Testis (tissue), 3 donors: ENCODE results near the gene SNX13. TPM values are rescaled to one million over a fixed set of nuclear protein-coding genes. Genes with fewer than 3 reads are reported as not detected.

Experiments used
- DNase-seq: peaks from one replicate; pipeline ENCODE4 v3.0.0-alpha.2; 2019
- H3K27ac ChIP-seq, 2 donors: fragments of 200-600 bp; sonication (generic); one replicate each; pipeline ENCODE4 v1.5.1; 2019
- H3K27me3 ChIP-seq: fragments of 200-600 bp; sonication (generic); one replicate; pipeline ENCODE4 v1.5.1; 2019
- H3K36me3 ChIP-seq: fragments of 200-600 bp; sonication (generic); one replicate; pipeline ENCODE4 v1.5.1; 2017; ENCODE audit warnings: low read depth; ENCODE audit errors: missing control alignments
- H3K4me1 ChIP-seq: fragments of 200-600 bp; sonication (generic); one replicate; pipeline ENCODE4 v1.5.1; 2019
- H3K4me3 ChIP-seq, 2 donors: fragments of 200-600 bp; sonication (generic); one replicate each; pipeline ENCODE4 v1.5.1; 2017 to 2019
- H3K9me3 ChIP-seq: fragments of 200-600 bp; sonication (generic); one replicate; pipeline ENCODE4 v1.5.1; 2017
- POLR2A ChIP-seq: fragments of 450-650 bp; IDR thresholded peaks from one replicate; pipeline ENCODE4 v1.6.1; 2017; ENCODE audit warnings: antibody characterized with exemption, mild to moderate bottlenecking, moderate library complexity
- WGBS, 2 donors: methylation state at CpG; one replicate each; pipeline ENCODE4 v1.1.5; 2018; 5-methylcytosine and 5-hydroxymethylcytosine counted together
- intact Hi-C: fragments of 100-400 bp; cut with DNase I; formaldehyde crosslinking; loops from one replicate; pipeline ENCODE4 v1.15.1; 2023; ENCODE audit warnings: low total_unique reads
- polyA plus RNA-seq: library from polyadenylated mRNA; stranded (reverse); fragments of 350-450 nt; fragmentation: Illumina TruSeq; extraction: RNeasy Lipid Tissue Mini Kit (QIAGEN cat#74804); gene quantifications from one replicate; pipeline ENCODE4 v1.2.3, GENCODE V29; 2014; ENCODE audit warnings: low read depth, low replicate concordance; ENCODE audit not compliant: insufficient read depth
- total RNA-seq, 2 donors: library from RNA; depleted of rRNA; stranded (reverse); fragments of >200 nt; gene quantifications; one replicate each; pipeline ENCODE4 v1.2.3, GENCODE V29; 2016
- TF ChIP-seq, protein P1 (sequence below), 3 experiments: fragments of 450-650 bp in 2 of 3; fragments of 200-600 bp in 1 of 3; sonication (generic) in 1 of 3; IDR thresholded peaks; one replicate each; pipeline ENCODE4 v1.5.1; 2016 to 2019; ENCODE audit warnings: antibody characterized with exemption in 3 of 3, mild to moderate bottlenecking in 2 of 3, moderate library complexity in 1 of 3

The SNX13 gene
- total and polyA plus RNA-seq, 3 donors from 2014 or later, result 37.0 to 73.5 (median 61.8) TPM

DNA sequence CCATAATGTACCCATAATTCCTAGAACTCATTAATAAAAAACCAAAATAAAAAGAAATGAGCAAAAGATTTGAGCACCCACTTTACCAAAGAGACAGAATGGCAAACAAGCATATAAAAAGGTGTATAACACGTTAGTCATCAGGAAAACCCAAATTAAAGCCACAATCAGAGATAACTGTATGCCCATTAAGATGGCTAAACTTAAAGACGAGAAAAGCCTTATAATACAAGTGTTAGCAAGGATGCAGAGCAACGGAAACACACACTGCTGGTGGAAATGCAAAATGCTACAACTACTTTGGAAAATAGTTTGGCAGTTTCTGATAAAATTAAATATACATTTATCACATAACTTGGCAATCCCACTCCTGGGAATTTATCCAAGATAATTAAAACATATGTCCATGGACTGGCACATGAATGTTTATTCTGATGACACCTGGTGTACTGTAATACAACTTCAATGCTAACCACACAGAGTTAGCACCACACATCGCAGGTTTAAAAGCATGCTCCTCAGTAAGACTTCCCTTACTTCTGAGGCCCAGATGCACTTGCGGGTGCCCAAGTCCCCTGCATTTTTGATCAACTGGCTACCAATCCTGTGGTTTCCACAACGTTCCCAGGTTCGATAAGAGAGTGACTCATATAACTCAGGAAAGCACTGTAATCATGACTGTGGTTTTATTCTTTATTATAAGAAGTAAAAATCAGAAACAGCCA, 158.6 kb downstream of the SNX13 start:
- H3K27me3 ChIP-seq, result no peaks in the 10 kb centered on the region
- intact Hi-C loops, result no loop called here
- 71 to 77% methylated on average over 7 of the region's 7 CpGs for WGBS, 2 donors
- H3K36me3 ChIP-seq, result no peaks in the 10 kb centered on the region
- H3K27ac ChIP-seq, result no peak overlapping the region
- H3K4me1 ChIP-seq, result no peaks in the 10 kb centered on the region
- no peaks in the 10 kb centered on the region for H3K9me3 ChIP-seq
- TF ChIP-seq POLR2A, result no peak
- TF ChIP-seq, protein P1, sequence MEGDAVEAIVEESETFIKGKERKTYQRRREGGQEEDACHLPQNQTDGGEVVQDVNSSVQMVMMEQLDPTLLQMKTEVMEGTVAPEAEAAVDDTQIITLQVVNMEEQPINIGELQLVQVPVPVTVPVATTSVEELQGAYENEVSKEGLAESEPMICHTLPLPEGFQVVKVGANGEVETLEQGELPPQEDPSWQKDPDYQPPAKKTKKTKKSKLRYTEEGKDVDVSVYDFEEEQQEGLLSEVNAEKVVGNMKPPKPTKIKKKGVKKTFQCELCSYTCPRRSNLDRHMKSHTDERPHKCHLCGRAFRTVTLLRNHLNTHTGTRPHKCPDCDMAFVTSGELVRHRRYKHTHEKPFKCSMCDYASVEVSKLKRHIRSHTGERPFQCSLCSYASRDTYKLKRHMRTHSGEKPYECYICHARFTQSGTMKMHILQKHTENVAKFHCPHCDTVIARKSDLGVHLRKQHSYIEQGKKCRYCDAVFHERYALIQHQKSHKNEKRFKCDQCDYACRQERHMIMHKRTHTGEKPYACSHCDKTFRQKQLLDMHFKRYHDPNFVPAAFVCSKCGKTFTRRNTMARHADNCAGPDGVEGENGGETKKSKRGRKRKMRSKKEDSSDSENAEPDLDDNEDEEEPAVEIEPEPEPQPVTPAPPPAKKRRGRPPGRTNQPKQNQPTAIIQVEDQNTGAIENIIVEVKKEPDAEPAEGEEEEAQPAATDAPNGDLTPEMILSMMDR (IDR thresholded peaks at IDR 0.05), result no peak
- no peak overlapping the region for H3K4me3 ChIP-seq
- DNase-seq, result no peak

DNA sequence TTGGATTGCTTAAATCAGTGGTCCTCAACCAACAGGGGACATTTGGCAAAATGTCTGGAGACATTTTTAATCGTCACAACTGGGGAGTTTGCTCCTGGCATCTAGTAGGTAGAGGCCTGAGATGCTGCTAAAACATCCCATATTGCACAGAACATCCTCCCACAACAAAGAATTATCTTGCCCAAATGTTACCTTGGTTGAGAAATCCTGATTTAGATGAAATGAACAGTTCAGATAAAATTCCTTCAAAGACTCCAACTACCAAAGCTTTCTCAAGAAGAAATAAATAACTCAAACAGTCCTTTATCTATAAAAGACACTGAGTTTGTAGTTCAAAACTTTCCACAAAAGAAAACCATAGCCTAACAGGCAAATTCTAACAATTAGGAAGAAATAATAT, 160.9 kb downstream of the SNX13 start:
- WGBS, 2 donors, result 84 to 94% methylated on average over 1 of the region's 1 CpG
- Histone ChIP-seq H3K36me3 (no peaks in the 10 kb centered on the region), H3K27ac (no peak overlapping the region)

DNA sequence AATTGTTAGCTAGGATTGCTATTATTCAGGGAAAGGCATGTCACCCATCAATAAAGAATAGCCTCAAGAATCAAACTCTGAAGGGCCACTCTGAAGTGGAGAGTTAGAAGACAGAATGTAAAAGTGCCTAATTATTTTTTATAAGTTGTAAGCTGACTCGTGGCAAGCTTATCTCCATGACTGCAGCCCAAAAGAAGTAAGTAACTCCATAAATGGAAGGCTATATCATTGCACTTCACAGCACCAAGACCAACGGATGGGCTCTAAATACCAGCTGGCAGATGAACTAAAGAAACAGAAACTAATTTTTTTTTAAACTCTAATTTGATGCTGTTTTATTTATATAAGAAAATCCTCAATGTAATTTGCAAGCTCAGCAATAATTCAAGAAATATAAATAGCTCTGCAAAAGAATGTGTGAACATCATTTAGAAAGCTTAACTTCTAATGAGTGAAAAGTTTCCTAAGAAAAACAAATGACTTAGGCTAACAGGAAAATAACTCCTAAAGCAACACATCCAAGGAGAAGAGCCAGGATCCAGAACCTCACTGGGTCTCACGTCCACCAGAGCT, 165.5 kb downstream of the SNX13 start:
- WGBS, 2 donors, result 53 to 54% methylated on average over 3 of the region's 3 CpGs
- no peaks in the 10 kb centered on the region for H3K9me3 ChIP-seq
- no peak for DNase-seq

More for the DNA sequence above, 160.9 kb downstream of the SNX13 start:
- H3K27me3 ChIP-seq, result no peaks in the 10 kb centered on the region
- DNase-seq, result no peak
- intact Hi-C loops, result no loop called here
- no peaks in the 10 kb centered on the region for H3K9me3 ChIP-seq
- H3K4me1 ChIP-seq, result no peaks in the 10 kb centered on the region
- no peak overlapping the region for H3K4me3 ChIP-seq
- no peak for TF ChIP-seq POLR2A
- TF ChIP-seq, protein P1 (IDR thresholded peaks at IDR 0.05), result no peak

GRCh38 chr7:17774248-17774647, 166.0 kb downstream of the SNX13 start:
- no peak overlapping the region for H3K4me3 ChIP-seq
- no peaks in the 10 kb centered on the region for H3K9me3 ChIP-seq
- H3K27ac ChIP-seq, result no peak overlapping the region
- H3K36me3 ChIP-seq, result no peaks in the 10 kb centered on the region
- TF ChIP-seq, protein P1 (IDR thresholded peaks at IDR 0.05), result no peak
- TF ChIP-seq POLR2A, result no peak
- no peaks in the 10 kb centered on the region for H3K27me3 ChIP-seq
- intact Hi-C loops, result no loop called here
- H3K4me1 ChIP-seq, result no peaks in the 10 kb centered on the region
- 81 to 84% methylated on average over 2 of the region's 2 CpGs for WGBS, 2 donors
- DNase-seq, result no peak

More for the DNA sequence above, 165.5 kb downstream of the SNX13 start:
- no peaks in the 10 kb centered on the region for H3K4me1 ChIP-seq
- H3K27me3 ChIP-seq, result no peaks in the 10 kb centered on the region
- H3K36me3 ChIP-seq, result no peaks in the 10 kb centered on the region
- H3K4me3 ChIP-seq, result no peak overlapping the region
- TF ChIP-seq, protein P1 (IDR thresholded peaks at IDR 0.05), result no peak
- TF ChIP-seq POLR2A, result no peak
- intact Hi-C loops, result no loop called here
- H3K27ac ChIP-seq, result no peak overlapping the region

DNA sequence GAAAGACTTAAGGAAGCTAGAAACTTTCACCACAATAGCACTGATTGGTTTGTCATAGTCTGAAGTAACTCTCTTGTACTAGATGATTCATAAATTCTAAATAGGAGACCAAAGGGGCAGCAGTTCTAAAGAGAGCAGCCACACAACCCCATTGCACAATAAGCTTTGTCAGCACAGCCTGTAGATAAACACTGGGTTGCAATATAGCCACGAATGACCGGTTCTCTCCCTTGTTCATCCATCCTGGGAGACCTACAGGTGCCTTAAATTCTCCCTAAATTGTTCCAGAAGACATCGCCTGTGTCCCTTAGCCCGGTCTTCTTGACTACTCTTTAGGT, 167.0 kb downstream of the SNX13 start:
- no peak overlapping the region for H3K27ac ChIP-seq
- H3K4me1 ChIP-seq, result no peaks in the 10 kb centered on the region
- no peaks in the 10 kb centered on the region for H3K27me3 ChIP-seq
- H3K9me3 ChIP-seq, result no peaks in the 10 kb centered on the region
- intact Hi-C loops, result no loop called here
- H3K36me3 ChIP-seq, result no peaks in the 10 kb centered on the region
- no peak for DNase-seq
- whole genome bisulfite sequencing, 2 donors, result 93 to 94% methylated on average over 4 of the region's 4 CpGs
- TF ChIP-seq POLR2A, result no peak
- TF ChIP-seq, protein P1 (IDR thresholded peaks at IDR 0.05), result no peak
- no peak overlapping the region for H3K4me3 ChIP-seq
